GM12878 (cell line): ENCODE data around the gene CRYZL1.

ENCODE experiments used
- ATF3 ChIP-seq: IDR thresholded peaks from 2 replicates; pipeline ENCODE4 v1.6.1; 2011; ENCODE audit warnings: low read depth, mild to moderate bottlenecking, low read length, moderate library complexity, borderline replicate concordance; ENCODE audit errors: extremely low read depth
- CBX3 ChIP-seq: fragments of 200-600 bp; sonication (generic); IDR thresholded peaks from 2 replicates; pipeline ENCODE4 v1.6.1; 2016; ENCODE audit warnings: low read depth, borderline replicate concordance
- CHD2 ChIP-seq: IDR thresholded peaks from 2 replicates; pipeline ENCODE4 v1.6.1; 2011; ENCODE audit warnings: low read depth, low read length, improper control_type of control experiment, borderline replicate concordance
- CTCF ChIP-seq, 3 experiments: IDR thresholded peaks in 2 of 3; conservative IDR thresholded peaks in 1 of 3; 2 replicates each; pipeline ENCODE4 v1.5.1; 2011; ENCODE audit warnings: low read depth in 3 of 3, low read length in 3 of 3, mild to moderate bottlenecking in 3 of 3, control low read depth in 2 of 3, moderate library complexity in 2 of 3, inconsistent platforms in 1 of 3, mixed read lengths in 1 of 3; ENCODE audit not compliant: control insufficient read depth in 2 of 3, insufficient read depth in 1 of 3; ENCODE audit errors: extremely low read depth in 1 of 3
- EP300 ChIP-seq, 2 experiments: fragments of 150-350 bp in 1 of 2; IDR thresholded peaks; 2 replicates each; pipeline ENCODE4 v1.6.1; 2011 to 2012; ENCODE audit warnings: low read depth in 2 of 2, low read length in 2 of 2, borderline replicate concordance in 1 of 2, improper control_type of control experiment in 1 of 2, inconsistent platforms in 1 of 2; ENCODE audit not compliant: control insufficient read depth in 1 of 2
- KLF5 ChIP-seq: fragments of 450-650 bp; IDR thresholded peaks from 2 replicates; pipeline ENCODE4 v1.6.1; 2014; ENCODE audit warnings: mild to moderate bottlenecking; ENCODE audit not compliant: partially characterized antibody
- NFXL1 ChIP-seq: fragments of 450-650 bp; IDR thresholded peaks from 2 replicates; pipeline ENCODE4 v1.6.1; 2017; ENCODE audit warnings: antibody characterized with exemption, mild to moderate bottlenecking, borderline replicate concordance
- POLR2A ChIP-seq: IDR thresholded peaks from 2 replicates; pipeline ENCODE4 v1.6.1; 2011; ENCODE audit warnings: low read depth, mild to moderate bottlenecking, low read length
- RCOR1 ChIP-seq: conservative IDR thresholded peaks from 2 replicates; pipeline ENCODE4 v1.6.1; 2012; ENCODE audit warnings: low read depth, low read length, improper control_type of control experiment
- SREBF2 ChIP-seq: IDR thresholded peaks from 2 replicates; pipeline ENCODE4 v1.6.1; 2012; ENCODE audit warnings: mild to moderate bottlenecking, low read length
- TCF3 ChIP-seq: IDR thresholded peaks from 2 replicates; pipeline ENCODE4 v1.6.1; 2012; ENCODE audit warnings: low read depth, mild to moderate bottlenecking, low read length, borderline replicate concordance; ENCODE audit not compliant: insufficient read depth
- ZNF24 ChIP-seq: fragments of 450-650 bp; IDR thresholded peaks from 2 replicates; pipeline ENCODE4 v1.6.1; 2017; ENCODE audit warnings: antibody characterized with exemption, mild to moderate bottlenecking
- ZNF687 ChIP-seq: fragments of 450-650 bp; IDR thresholded peaks from 2 replicates; pipeline ENCODE4 v1.6.1; 2017; ENCODE audit warnings: mild to moderate bottlenecking, moderate library complexity
- ZZZ3 ChIP-seq: IDR thresholded peaks from 2 replicates; pipeline ENCODE4 v1.6.1; 2011; ENCODE audit warnings: low read depth; ENCODE audit not compliant: control insufficient read depth, insufficient read length

DNA sequence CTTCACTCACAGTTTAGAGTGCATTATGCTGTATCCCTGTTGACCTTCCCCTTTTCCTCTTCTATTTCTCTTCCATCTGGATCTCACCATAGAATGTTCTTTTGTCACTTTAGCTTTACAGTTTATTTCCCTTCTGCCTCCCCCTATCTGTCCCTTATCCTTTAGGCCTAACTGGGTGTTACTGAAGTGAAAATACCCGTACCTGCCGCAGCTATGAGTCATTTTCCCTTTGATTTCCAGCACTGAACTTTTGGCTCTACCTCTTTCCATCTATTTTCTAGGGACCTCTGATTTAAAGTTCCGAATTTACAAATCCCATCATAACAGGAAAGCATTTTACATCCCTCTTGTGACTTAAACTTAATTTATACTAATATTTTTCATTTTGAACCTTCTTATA lies 20.5 kb upstream of the CRYZL1 start:
- TF ChIP-seq ZZZ3 (no peak), CBX3 (no peak), NFXL1 (no peak), KLF5 (no peak), SREBF2 (no peak), TCF3 (no peak), CHD2 (no peak), CTCF (IDR thresholded peaks at IDR 0.05 in 2 of 3, conservative IDR thresholded peaks at IDR 0.05 in 1 of 3; ENCODE audit: control insufficient read depth in 2 of 3, extremely low read depth in 1 of 3, insufficient read depth in 1 of 3, low read depth in 3 of 3, low read length in 3 of 3) (no peak), EP300 (IDR thresholded peaks at IDR 0.05; ENCODE audit: borderline replicate concordance in 1 of 2, control insufficient read depth in 1 of 2, low read depth in 2 of 2, low read length in 2 of 2) (no peak), ATF3 (no peak), POLR2A (no peak), ZNF687 (no peak), ZNF24 (no peak), RCOR1 (no peak)
